Activated T-helper 1 cell treated with anti-CD3 and anti-CD28 coated beads, Interleukin-12 subunit alpha, Interleukin-12 subunit beta, Interleukin-2, Interleukin-4 antibody, amounts not matched to agents 30 ng/mL and 10 ng/mL and 1 ng/mL, durations not matched to agents 14 hours and 24 hours and 36 hours (primary cell): ENCODE data around the gene GARIN5B. TPM values are rescaled to one million over a fixed set of nuclear protein-coding genes. Genes with fewer than 3 reads are reported as not detected.

Source experiments
- DNase-seq: peaks from one replicate; pipeline ENCODE4 v3.0.0; 2021; ENCODE audit warnings: low spot score
- H3K27ac Mint-ChIP-seq: one replicate; pipeline ENCODE4 v1.8.0; 2021; ENCODE audit warnings: mild to moderate bottlenecking, mixed read lengths
- H3K27me3 Mint-ChIP-seq: one replicate; pipeline ENCODE4 v1.8.0; 2022; ENCODE audit warnings: mild to moderate bottlenecking, moderate library complexity, mixed read lengths; ENCODE audit not compliant: insufficient read depth
- H3K36me3 Mint-ChIP-seq: one replicate; pipeline ENCODE4 v1.8.0; 2021; ENCODE audit warnings: low read depth, mixed read lengths
- H3K4me1 Mint-ChIP-seq: one replicate; pipeline ENCODE4 v1.8.0; 2021; ENCODE audit warnings: low read depth, mixed read lengths
- H3K4me3 Mint-ChIP-seq: one replicate; pipeline ENCODE4 v1.8.0; 2021; ENCODE audit warnings: mild to moderate bottlenecking, moderate library complexity, mixed read lengths
- H3K9me3 Mint-ChIP-seq: one replicate; pipeline ENCODE4 v1.8.0; 2021; ENCODE audit warnings: mixed read lengths
- intact Hi-C: fragments of 100-400 bp; cut with micrococcal nuclease; formaldehyde crosslinking; loops from one replicate; pipeline ENCODE4 v1.15.1; 2024
- total RNA-seq: library from RNA; stranded (reverse); gene quantifications from 2 replicates; pipeline ENCODE4 v1.2.3, GENCODE V29; 2022

GARIN5B gene
- total RNA-seq, 1 donor from 2014 or later, result 0.05 TPM

DNA sequence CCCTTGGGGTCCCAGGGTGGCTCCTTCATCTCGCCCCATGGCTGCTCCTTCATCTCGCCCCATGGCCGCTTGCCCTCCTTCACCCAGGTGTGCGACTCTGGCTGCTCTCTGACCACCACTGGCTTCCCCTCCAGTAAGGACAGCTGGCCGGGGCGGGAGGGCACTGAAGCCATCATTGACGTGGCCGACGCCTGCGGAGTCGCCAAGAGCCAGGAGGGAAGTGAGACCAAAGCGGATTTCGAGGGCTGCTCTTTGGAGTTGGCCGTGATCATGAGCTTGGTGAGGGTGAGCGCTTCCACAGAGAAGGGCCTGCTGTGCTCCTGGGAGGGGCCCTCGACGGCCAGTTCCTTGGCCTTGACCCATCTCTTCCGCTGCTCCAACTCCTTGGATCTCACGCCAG lies 4.6 kb downstream of the GARIN5B start:
- Mint-ChIP-seq H3K27ac (no peak overlapping the region), H3K4me1 (peaks cover under 1% of the 10 kb centered on the region), H3K4me3 (no peak overlapping the region), H3K36me3 (no peaks in the 10 kb centered on the region), H3K9me3 (no peaks in the 10 kb centered on the region), H3K27me3 (peaks cover 24% of the 10 kb centered on the region)
- DNase-seq, result no peak
- intact Hi-C loops, result no loop called here

DNA sequence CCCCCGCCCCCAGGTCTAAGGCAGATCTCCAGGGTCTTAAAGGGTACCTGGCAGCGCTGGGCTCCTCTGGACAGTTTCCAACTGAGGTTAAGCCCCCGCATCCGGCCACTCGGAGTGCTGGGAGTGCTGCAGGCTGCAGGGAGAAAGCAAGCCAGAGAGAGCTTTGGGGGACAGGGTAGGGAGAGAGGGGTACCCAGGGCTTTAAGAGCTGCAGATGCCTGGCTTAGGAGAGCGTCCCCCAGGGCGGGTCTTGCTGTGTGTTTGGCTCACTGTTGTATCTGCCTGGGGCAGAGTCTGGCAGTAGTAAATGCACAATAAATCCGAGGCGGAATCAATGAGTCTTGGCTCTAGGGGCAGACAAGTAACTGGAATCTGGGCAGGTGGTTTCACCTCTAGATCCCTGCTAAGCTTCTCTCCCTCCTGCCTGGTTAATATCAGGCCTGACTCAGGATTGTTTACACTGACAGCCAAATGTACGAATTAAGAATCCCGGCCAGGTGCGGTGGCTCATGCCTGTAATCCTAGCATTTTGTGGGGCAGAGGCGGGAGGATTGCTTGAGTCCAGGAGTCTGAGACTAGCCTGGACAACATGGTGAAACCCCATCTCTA lies 7.7 kb downstream of the GARIN5B start:
- no peaks in the 10 kb centered on the region for H3K9me3 Mint-ChIP-seq
- intact Hi-C loops, result loop anchor here (2.0 kb wide), 1 partner anchor 13 kb away; no protein-coding TSS in a partner anchor
- peaks cover 26% of the 10 kb centered on the region for H3K4me1 Mint-ChIP-seq
- peaks cover 44% of the 10 kb centered on the region for H3K27me3 Mint-ChIP-seq
- H3K27ac Mint-ChIP-seq, result no peak overlapping the region
- DNase-seq, result no peak
- no peaks in the 10 kb centered on the region for H3K36me3 Mint-ChIP-seq
- peak overlapping the region; percentile 33 for H3K4me3 Mint-ChIP-seq

DNA sequence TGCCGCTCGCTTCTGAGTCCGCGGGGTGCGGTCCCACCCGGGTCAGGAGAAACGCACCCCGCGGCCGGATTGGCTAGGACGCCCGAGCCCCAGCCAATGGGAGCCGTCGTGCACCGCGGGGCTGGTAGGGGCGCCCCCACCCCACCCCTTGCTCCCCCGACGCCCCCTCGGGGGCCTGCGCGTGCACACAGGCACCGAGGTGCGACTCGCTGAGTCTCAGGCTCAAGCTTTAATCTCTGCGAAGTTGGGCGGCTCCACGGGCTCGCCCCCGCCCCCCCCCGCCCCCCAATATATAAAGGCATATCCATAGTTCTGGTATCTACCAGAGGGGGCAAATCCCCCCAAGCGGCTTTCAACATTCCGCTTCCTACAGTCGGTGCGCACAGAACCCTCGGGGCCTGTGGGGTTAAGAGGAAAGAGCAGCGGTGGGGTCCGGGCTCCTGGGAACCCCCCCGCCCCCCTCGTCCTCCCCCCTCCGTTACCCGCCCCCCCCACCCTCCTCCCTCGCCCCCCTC lies 8.3 kb downstream of the GARIN5B start, which contains the start of gene COX6B2:
Gene COX6B2, minus strand, starts transcription at position 22 of the 515 bp plus-strand sequence. CDS start 198 bp downstream, outside the sequence.
- Mint-ChIP-seq H3K36me3 (no peaks in the 10 kb centered on the region), H3K9me3 (no peaks in the 10 kb centered on the region), H3K4me3 (peak within 1 kb of the TSS; percentile 82), H3K4me1 (peaks cover 26% of the 10 kb centered on the region), H3K27ac (no peak within 1 kb of the TSS), H3K27me3 (peaks cover 44% of the 10 kb centered on the region)
- intact Hi-C loops, result loop anchor here (1.0 to 2.0 kb wide), 4 partner anchors 14 to 74 kb away; partner anchors contain the start of genes HSPBP1, KMT5C and RPL28
- DNase-seq, result no peak

DNA sequence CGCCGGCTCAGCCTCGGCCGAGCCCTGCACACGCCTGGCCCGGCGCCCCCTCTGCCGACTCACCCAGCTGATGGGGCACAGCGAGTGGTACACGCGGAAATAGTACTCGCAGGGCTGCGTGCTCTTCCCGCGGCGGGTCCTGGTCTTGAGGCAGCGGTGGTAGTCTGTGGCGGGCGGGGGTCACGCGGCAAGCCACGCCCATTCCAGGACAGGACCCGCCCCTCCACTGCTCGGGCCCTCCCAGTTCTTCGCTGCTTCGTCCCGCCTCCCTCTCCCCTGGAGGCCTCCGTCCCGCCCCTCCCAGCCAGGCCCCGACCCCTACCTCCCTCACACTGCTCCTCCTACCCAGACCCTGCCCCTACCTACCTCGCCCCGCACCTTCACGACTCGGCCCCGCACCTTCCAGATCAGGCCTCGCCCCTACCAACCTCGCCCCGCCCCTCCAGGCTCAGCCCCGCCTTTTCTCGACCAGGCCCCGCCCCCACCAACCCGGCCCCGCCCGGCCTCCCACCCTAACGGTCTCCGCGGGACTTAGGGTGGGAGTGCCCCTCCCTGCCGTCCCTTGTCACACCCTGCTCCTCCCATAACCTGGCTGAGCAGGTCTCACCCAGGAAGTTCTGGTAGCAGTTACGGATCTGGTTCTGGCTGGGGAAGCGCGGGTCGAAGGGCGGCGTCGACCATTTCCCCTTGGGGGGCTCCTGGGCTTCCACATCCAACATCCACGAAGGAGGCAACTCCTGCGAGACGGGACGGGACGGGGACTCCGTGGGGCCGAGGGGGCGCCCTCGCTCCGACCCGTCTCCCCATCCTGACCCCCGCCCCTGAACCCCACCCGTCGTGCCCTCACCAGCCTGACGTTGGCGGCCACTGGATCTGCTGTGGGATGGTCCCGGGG lies 9.0 kb downstream of the GARIN5B start:
- no peaks in the 10 kb centered on the region for H3K36me3 Mint-ChIP-seq
- intact Hi-C loops, result loop anchor here (1.0 to 2.0 kb wide), 4 partner anchors 15 to 74 kb away; partner anchors contain the start of genes HSPBP1, KMT5C and RPL28
- no peak overlapping the region for H3K27ac Mint-ChIP-seq
- peaks cover 26% of the 10 kb centered on the region for H3K4me1 Mint-ChIP-seq
- peak; percentile 45 for DNase-seq
- H3K27me3 Mint-ChIP-seq, result peaks cover 44% of the 10 kb centered on the region
- peak overlapping the region; percentile 82 for H3K4me3 Mint-ChIP-seq
- no peaks in the 10 kb centered on the region for H3K9me3 Mint-ChIP-seq

DNA sequence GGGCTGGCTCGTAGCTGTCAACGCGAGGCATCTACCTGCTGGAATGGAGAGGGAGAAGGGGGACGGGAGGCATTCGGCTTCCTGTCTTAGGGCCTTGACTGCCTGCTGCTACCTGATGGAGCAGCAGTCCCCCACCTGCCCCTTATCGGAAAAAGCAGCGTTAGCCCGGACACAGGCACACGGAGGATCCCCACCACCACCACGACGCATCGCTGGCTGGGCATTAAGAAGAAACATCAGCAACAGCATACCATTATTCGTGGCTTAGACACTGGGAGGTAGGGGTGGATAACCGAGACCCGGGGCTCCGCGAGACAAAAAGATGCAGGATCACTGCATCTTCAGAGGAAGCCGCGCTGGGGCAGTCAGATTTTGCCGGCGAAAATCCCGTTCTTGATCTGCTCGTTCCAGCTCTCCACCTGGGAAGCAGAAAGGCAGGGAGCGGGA lies 9.7 kb downstream of the GARIN5B start:
- H3K27me3 Mint-ChIP-seq, result peaks cover 43% of the 10 kb centered on the region
- DNase-seq, result no peak
- H3K9me3 Mint-ChIP-seq, result no peaks in the 10 kb centered on the region
- H3K27ac Mint-ChIP-seq, result no peak overlapping the region
- H3K36me3 Mint-ChIP-seq, result no peaks in the 10 kb centered on the region
- peak overlapping the region; percentile 82 for H3K4me3 Mint-ChIP-seq
- H3K4me1 Mint-ChIP-seq, result peaks cover 26% of the 10 kb centered on the region
- intact Hi-C loops, result no loop called here

DNA sequence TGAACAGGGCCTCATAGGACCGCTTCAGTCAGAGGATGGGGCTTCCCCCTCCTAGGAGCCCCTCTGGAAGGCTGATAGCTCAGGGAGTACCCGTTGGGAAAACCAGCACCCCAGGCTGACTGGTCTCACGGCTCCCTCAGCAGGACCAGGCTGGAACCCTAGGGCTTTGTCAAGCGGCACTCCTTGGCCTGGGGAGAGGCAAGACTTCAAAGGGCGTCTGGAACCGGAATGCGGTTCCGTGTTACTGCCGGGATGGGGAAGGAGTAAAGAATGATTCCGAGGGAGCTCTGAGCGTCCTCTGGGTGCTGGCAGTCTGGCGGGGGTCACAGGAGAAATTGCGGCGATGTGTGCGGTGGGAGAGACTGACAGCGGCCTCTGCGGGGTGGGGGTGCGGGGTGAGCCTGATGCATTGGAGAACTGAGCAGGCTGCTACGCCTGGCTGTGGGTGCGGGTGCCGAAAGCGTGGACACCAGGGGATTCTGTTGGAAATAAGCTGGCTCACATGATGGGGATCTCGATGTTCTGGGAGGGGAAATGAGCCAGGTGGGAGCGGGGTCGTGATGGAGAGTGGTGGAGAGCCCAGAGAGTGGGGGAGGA lies 10.4 kb downstream of the GARIN5B start:
- no peak for DNase-seq
- Mint-ChIP-seq H3K9me3 (no peaks in the 10 kb centered on the region), H3K4me1 (peaks cover 26% of the 10 kb centered on the region), H3K27me3 (peaks cover 42% of the 10 kb centered on the region), H3K4me3 (peak overlapping the region; percentile 82), H3K27ac (peak overlapping the region; percentile 13), H3K36me3 (no peaks in the 10 kb centered on the region)
- intact Hi-C loops, result no loop called here

DNA sequence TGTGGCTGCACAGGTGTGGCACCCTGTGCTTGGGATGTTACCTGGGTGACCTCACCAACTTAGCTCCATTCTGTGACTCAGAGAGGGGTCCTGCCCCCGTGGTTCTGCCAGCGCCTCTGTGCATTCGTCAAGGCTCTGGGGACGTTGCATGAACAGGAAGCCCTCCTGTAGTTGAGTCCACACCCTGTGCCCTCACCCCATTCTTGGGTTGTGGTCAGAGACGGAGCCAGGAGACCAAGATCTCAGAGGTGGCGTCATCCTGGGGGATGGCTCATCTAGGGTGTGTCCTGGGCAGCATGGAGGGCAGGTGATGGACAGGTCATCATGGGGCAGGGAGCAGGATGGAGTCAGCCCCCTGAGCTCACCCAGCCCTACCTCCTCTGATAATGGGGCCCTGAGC lies 11.0 kb downstream of the GARIN5B start:
- intact Hi-C loops, result no loop called here
- no peak for DNase-seq
- Mint-ChIP-seq H3K27ac (no peak overlapping the region), H3K36me3 (no peaks in the 10 kb centered on the region), H3K27me3 (peaks cover 36% of the 10 kb centered on the region), H3K4me3 (peak overlapping the region; percentile 30), H3K9me3 (no peaks in the 10 kb centered on the region), H3K4me1 (peaks cover 26% of the 10 kb centered on the region)

DNA sequence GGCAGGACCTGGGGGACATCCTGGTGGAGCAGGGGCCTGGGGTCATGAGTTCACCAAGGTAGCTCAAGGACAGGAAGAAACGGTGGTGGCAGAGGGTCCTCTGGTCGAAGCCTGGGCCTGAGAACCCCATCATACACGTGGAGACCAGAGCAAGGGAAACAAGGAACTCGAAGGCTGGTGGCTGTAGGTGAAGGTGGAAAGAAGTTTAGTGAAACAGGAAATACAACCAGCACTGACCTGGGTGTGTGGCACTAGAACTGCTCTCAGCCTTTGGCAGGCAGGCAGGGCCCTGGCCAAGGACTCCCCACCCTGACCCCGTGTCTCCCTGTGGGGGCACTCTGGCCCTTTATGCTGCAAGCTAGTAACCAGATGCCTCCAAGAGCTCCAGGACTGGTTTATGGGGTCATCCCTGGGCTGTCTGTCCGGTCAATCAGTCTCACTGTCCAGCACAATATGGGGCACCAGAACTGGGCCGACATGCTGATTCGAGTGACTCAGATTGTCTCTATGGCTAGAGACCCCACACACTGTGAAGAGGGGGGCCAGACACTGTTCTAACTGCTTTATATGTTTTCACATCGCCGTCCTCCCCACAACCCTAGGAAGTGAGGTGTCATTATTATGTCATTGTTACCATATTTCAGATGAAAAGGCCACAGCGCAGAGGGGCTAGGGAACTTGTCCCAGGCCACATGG lies 12.3 kb downstream of the GARIN5B start:
- intact Hi-C loops, result no loop called here
- Mint-ChIP-seq H3K4me1 (peaks cover 26% of the 10 kb centered on the region), H3K27ac (no peak overlapping the region), H3K36me3 (no peaks in the 10 kb centered on the region), H3K27me3 (peaks cover 32% of the 10 kb centered on the region), H3K9me3 (no peaks in the 10 kb centered on the region), H3K4me3 (peak overlapping the region; percentile 22)
- DNase-seq, result no peak

DNA sequence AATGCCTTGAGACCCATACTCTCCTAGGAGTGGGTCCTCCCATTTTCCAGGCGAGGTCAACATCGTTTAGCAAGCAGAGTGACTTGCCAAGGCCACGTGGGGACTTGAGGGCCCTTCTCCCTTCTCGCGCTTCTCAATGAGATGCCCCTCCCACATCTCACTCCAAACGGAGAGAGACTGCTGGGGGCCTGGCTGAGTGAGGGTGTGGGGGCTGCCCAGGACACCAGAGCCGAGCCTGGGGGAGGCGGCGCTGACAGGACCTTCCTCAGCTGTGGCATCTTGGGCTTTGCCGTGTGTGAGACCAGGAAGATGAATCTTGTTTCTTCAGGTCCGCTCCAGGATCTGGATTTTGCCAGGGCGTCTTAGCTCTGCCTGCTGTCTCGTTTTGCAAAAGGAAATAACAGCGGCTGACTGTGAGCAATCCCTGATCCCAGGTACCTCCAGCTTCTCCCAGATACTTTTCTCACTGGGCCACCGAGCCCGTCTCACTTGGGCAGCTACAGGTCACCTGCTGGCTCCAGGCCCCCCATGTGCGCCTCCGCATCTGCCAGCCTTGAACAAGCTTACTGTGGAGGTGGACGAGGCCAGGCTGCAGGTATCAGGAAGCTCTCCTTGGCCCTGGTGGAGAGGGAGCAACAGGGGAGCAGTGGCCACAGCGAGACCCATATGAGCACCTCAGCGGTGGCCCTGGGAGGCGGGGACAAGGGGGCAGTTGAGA lies 14.6 kb downstream of the GARIN5B start:
- DNase-seq, result no peak
- peaks cover 20% of the 10 kb centered on the region for H3K27me3 Mint-ChIP-seq
- no peak overlapping the region for H3K27ac Mint-ChIP-seq
- peaks cover 25% of the 10 kb centered on the region for H3K4me1 Mint-ChIP-seq
- intact Hi-C loops, result no loop called here
- H3K4me3 Mint-ChIP-seq, result no peak overlapping the region
- H3K9me3 Mint-ChIP-seq, result no peaks in the 10 kb centered on the region
- H3K36me3 Mint-ChIP-seq, result peaks cover 3% of the 10 kb centered on the region

DNA sequence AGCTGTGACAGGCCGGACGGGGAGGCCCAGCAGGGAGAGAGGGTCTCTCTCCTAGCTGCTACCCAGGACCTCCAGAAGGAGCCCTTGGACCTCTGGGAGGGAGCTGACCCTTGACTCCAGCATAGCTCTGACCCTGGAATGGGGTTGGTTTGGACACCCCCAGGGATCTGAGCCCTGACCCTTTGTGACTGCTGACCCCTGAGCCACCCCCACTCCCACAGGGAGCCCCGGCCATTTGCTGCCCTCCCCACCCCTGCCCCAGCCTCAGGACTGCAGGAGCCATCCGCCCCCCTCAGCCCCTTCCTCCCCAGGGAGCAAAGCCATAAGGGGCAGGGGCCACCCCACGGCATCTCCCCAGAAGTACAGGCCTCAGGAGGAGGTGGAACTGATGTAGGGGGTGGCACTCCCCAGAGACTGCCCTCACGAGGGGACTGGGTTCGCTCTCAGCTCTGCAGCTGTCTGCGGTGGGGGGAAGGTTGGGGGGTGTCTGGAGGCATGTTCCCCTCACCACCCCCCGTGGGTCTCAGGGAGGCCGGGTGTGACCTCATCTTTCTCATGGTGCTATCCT lies 15.5 kb downstream of the GARIN5B start:
- Mint-ChIP-seq H3K27ac (no peak overlapping the region), H3K36me3 (peaks cover 5% of the 10 kb centered on the region), H3K9me3 (no peaks in the 10 kb centered on the region), H3K4me1 (peaks cover 15% of the 10 kb centered on the region), H3K27me3 (peaks cover 11% of the 10 kb centered on the region), H3K4me3 (no peak overlapping the region)
- intact Hi-C loops, result no loop called here
- DNase-seq, result no peak

DNA sequence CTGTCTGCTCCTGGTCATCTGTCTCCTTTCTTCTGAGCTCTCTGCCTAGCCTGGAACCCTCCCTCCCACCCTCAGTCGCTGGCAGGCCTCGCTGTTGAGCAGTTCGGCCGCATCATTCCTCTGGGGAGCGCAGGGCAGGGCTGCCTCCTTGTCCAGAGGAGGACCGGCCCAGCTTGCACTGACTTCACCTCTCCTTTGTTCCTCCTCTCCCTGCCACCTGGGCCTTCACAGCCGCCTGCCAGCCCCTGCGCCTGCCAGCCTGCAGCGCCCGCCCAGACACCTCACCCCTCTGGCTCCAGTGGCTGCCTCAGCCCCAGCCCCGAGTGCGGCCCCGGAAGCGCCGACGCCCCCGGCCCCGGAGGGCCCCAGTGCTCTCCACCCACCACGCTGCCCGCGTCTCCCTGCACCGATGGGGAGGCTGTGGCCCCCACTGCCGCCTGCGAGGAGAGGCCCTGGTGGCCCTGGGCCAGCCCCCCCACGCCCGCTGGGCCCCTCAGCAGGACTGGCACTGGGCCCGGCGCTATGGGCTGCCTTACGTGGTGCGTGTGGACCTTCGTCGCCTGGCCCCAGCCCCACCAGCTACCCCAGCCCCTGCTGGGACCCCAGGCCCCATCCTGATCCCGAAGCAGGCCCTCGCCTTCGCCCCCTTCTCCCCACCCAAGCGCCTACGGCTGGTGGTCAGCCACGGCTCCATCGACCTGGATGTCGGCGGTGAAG lies 16.2 kb downstream of the GARIN5B start:
- intact Hi-C loops, result no loop called here
- H3K4me1 Mint-ChIP-seq, result peaks cover 10% of the 10 kb centered on the region
- no peak overlapping the region for H3K4me3 Mint-ChIP-seq
- H3K27ac Mint-ChIP-seq, result no peak overlapping the region
- no peaks in the 10 kb centered on the region for H3K9me3 Mint-ChIP-seq
- no peak for DNase-seq
- peaks cover 5% of the 10 kb centered on the region for H3K36me3 Mint-ChIP-seq
- H3K27me3 Mint-ChIP-seq, result peaks cover 6% of the 10 kb centered on the region
